Measurements from ENCODE around the gene CHMP5. TPM values are rescaled to one million over a fixed set of nuclear protein-coding genes. Genes with fewer than 3 reads are reported as not detected.

The CHMP5 gene
- total RNA-seq, 2 donors from 2014 or later: 50.0 to 55.9 TPM

DNA sequence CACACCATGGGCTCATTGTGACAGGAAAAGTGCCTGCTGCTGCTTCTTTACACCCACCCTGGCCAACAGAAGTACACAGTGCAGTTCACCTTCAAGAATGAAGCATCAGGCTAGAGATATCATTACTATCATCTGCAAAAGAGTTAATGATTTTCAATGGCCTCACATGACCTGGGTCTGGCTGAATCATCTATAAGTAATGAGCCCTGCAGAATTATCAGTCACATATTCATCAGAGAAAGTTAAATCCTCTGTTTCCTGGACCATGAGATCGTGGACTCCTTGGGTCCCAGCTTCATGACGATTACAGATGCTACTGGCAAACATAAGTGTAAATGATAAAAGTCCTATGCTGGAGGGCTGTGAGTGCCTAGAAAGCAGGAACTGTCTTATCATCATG is 8.6 kb upstream of the CHMP5 start:
- DNase-seq (ENCODE audit: low spot score): no peak
- no peak overlapping the region for H3K4me3 ChIP-seq
- no peak overlapping the region for H3K27ac ChIP-seq
- H3K27me3 ChIP-seq (replicated peaks; ENCODE audit: insufficient read depth): no peaks in the 10 kb centered on the region
- peaks cover 57% of the 10 kb centered on the region for H3K36me3 ChIP-seq
- H3K4me1 ChIP-seq (ENCODE audit: control insufficient read depth in 1 of 2, low read depth in 2 of 2): no peaks in the 10 kb centered on the region
- no peaks in the 10 kb centered on the region for H3K9me3 ChIP-seq
- no peak for TF ChIP-seq CTCF (IDR thresholded peaks at IDR 0.05)
- no peak for ATAC-seq (ENCODE audit: insufficient number of reproducible peaks, low FRiP score, low read depth)

DNA sequence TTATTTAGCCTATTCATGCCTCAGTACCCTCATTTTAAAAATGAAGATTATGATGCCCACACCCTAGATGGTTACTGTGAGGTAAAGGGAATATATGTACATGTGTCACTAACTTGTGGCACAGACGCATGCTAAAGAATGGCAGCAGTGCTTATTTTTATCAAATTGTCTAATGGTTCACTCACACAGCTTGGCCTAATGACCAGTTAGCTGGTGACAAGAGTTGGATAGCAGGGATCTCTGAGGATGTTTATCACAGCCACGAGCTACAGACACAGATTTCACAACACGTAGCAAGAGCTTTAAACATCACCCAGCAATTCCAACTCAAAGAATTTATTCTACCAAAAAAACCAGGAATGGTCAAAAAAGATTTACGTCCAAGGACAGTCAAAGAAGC is 7.6 kb upstream of the CHMP5 start:
- Histone ChIP-seq H3K27ac (no peak overlapping the region), H3K4me1 (ENCODE audit: control insufficient read depth in 1 of 2, low read depth in 2 of 2) (no peaks in the 10 kb centered on the region), H3K36me3 (peaks cover 57% of the 10 kb centered on the region), H3K9me3 (no peaks in the 10 kb centered on the region), H3K27me3 (replicated peaks; ENCODE audit: insufficient read depth) (no peaks in the 10 kb centered on the region), H3K4me3 (no peak overlapping the region)
- no peak for DNase-seq (ENCODE audit: low spot score)
- ATAC-seq (ENCODE audit: insufficient number of reproducible peaks, low FRiP score, low read depth): no peak
- no peak for TF ChIP-seq CTCF (IDR thresholded peaks at IDR 0.05)

DNA sequence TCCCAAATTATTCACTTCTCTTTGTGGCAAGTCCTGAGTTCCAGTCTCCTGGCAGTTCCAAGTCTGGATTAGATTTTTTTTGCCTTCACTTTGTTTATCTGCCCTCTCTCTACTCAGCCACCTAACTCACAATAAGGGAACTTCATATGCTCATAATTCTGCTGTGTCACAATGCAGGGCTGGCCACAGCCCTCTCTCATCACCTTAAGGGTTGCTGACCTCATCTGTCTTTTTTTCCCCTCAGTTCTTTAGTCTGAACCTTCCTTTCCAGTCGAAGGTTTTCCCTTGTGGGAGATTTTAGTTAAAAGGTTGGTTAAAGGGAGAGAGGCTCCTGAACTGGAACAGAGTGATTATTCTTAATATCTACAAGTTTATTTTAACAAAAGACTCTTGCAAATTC is 4.5 kb upstream of the CHMP5 start:
- Histone ChIP-seq H3K27ac (no peak overlapping the region), H3K4me1 (ENCODE audit: control insufficient read depth in 1 of 2, low read depth in 2 of 2) (peaks cover under 1 to 14% of the 10 kb centered on the region in 2 donors), H3K27me3 (replicated peaks; ENCODE audit: insufficient read depth) (no peaks in the 10 kb centered on the region), H3K9me3 (no peaks in the 10 kb centered on the region), H3K4me3 (no peak overlapping the region), H3K36me3 (peaks cover 44% of the 10 kb centered on the region)
- TF ChIP-seq CTCF (IDR thresholded peaks at IDR 0.05): no peak
- ATAC-seq (ENCODE audit: insufficient number of reproducible peaks, low FRiP score, low read depth) (no peak), DNase-seq (ENCODE audit: low spot score) (no peak)

GRCh38 chr9:33263131-33264002 is 1.5 kb upstream of the CHMP5 start:
- TF ChIP-seq CTCF (IDR thresholded peaks at IDR 0.05): no peak
- Histone ChIP-seq H3K4me1 (ENCODE audit: control insufficient read depth in 1 of 2, low read depth in 2 of 2) (peaks cover 7 to 29% of the 10 kb centered on the region in 2 donors), H3K27me3 (replicated peaks; ENCODE audit: insufficient read depth) (no peaks in the 10 kb centered on the region), H3K27ac (no peak overlapping the region), H3K9me3 (no peaks in the 10 kb centered on the region), H3K36me3 (peaks cover 28% of the 10 kb centered on the region), H3K4me3 (peak overlapping the region; percentile 79)
- no peak for DNase-seq (ENCODE audit: low spot score)
- peak; percentile 3 for ATAC-seq (ENCODE audit: insufficient number of reproducible peaks, low FRiP score, low read depth)

DNA sequence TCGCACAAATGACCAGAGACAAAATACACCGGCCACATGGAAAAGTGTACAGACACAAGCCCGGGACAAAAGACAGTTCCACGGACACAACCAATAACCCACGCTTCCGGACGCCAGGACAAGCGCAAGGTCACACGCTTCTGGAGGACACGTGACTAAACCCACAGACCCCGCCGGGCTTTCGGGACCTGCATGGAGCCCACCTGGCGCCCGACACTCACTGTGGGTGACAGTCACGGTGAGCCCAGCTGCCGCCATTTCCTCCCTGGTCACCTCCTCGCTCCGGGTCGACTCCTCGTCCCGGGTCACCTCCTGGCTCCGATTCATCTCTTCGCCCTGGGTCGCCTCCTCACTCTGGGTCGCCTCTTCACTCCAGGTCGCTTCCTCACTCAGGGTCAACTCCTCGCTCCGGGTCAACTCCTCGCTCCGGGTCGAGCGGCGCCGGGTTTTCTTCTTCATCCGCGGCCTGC is 811 bp upstream of the CHMP5 start:
- no peak for TF ChIP-seq CTCF (IDR thresholded peaks at IDR 0.05)
- Histone ChIP-seq H3K27me3 (replicated peaks; ENCODE audit: insufficient read depth) (no peaks in the 10 kb centered on the region), H3K36me3 (peaks cover 21% of the 10 kb centered on the region)

More for the DNA sequence above, 811 bp upstream of the CHMP5 start:
- H3K4me1 ChIP-seq (ENCODE audit: control insufficient read depth in 1 of 2, low read depth in 2 of 2): peaks cover 7 to 29% of the 10 kb centered on the region in 2 donors
- peak overlapping the region; percentile 79 for H3K4me3 ChIP-seq
- DNase-seq (ENCODE audit: low spot score) (peak; percentile 19), ATAC-seq (ENCODE audit: insufficient number of reproducible peaks, low FRiP score, low read depth) (peak; percentile 24)
- peak overlapping the region; percentile 75 to 85 for H3K27ac ChIP-seq
- no peaks in the 10 kb centered on the region for H3K9me3 ChIP-seq
